Lower lobe of right lung (tissue), 2 donors: ENCODE measurements around the gene MMP17. TPM values are rescaled to one million over a fixed set of nuclear protein-coding genes. Genes with fewer than 3 reads are reported as not detected.
A peak's percentile ranks its signal among the peaks of the same experiment; 100 is the strongest.

ENCODE experiments used
- ATAC-seq, 2 donors: fragments of 200-7000 bp; cut with Tn5 transposase; one replicate each; pipeline ENCODE4 v1.9.1; 2020 to 2022; ENCODE audit warnings: mild to moderate bottlenecking in 2 of 2, moderate library complexity in 2 of 2
- DNase-seq: peaks from one replicate; pipeline ENCODE4 v3.0.0-alpha.2; 2020
- H3K27ac ChIP-seq: fragments of 200-600 bp; one replicate; pipeline ENCODE4 v1.8.0; 2022
- H3K27me3 ChIP-seq: fragments of 200-600 bp; one replicate; pipeline ENCODE4 v1.8.0; 2022; ENCODE audit warnings: low read depth
- H3K36me3 ChIP-seq: fragments of 200-600 bp; one replicate; pipeline ENCODE4 v1.8.0; 2022; ENCODE audit warnings: mild to moderate bottlenecking
- H3K4me1 ChIP-seq: fragments of 200-600 bp; one replicate; pipeline ENCODE4 v1.8.0; 2022
- H3K4me3 ChIP-seq: fragments of 200-600 bp; one replicate; pipeline ENCODE4 v1.8.0; 2022; ENCODE audit warnings: mild to moderate bottlenecking
- H3K9me3 ChIP-seq: fragments of 200-600 bp; one replicate; pipeline ENCODE4 v1.8.0; 2022
- intact Hi-C: fragments of 100-400 bp; cut with DNase I; formaldehyde crosslinking; loops from one replicate; pipeline ENCODE4 v1.11.0; 2022
- total RNA-seq: library from RNA; stranded (reverse); fragmentation: NEBNext Ultra II Directional; extraction: Animal tissue kit (Norgen Biotek cat#: 25700); gene quantifications from one replicate; pipeline ENCODE4 v1.2.1, GENCODE V29; 2021
- TF ChIP-seq, protein P1 (sequence below): fragments of 200-600 bp; IDR thresholded peaks from one replicate; pipeline ENCODE4 v1.8.0; 2022; ENCODE audit warnings: antibody characterized with exemption, mild to moderate bottlenecking
- donor health status: DM: no; HTN: yes; CAD: no; lungs with severe emphysema.

MMP17 gene
- total RNA-seq, 1 donor from 2014 or later, result 2.5 TPM

DNA sequence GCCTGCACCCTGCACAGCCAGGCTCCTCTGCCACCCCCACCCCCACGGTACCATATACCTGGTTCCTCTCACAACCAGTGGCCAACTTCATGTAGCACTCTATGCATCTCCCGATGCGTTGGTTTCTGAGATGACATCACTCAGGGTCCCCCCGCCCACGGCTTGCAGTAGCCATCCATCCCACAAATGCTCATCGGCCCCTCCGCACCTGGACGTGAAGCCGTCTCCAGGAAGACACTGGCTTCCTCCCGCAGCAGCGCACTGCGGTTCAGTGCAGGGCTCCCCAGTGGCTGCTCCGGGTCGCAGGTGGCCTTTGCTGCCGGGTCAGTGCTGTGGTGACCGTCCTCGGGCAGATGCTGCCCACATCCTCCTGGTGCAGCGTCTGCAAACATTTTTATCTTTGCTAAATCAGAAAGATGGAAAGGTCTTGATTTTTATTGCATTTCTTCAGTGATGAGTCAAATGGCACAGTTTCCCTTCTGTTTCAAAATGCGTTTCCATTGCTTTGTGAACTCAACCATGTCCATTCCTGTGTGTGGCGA lies 27.5 kb upstream of the MMP17 start:
- no peak overlapping the region for H3K27ac ChIP-seq
- intact Hi-C loops, result no loop called here
- DNase-seq, result no peak
- H3K4me3 ChIP-seq, result no peak overlapping the region
- ATAC-seq, result no peak
- H3K4me1 ChIP-seq, result peaks cover 9% of the 10 kb centered on the region
- H3K9me3 ChIP-seq, result no peaks in the 10 kb centered on the region
- peaks cover 53% of the 10 kb centered on the region for H3K36me3 ChIP-seq
- no peaks in the 10 kb centered on the region for H3K27me3 ChIP-seq
- TF ChIP-seq, protein P1, sequence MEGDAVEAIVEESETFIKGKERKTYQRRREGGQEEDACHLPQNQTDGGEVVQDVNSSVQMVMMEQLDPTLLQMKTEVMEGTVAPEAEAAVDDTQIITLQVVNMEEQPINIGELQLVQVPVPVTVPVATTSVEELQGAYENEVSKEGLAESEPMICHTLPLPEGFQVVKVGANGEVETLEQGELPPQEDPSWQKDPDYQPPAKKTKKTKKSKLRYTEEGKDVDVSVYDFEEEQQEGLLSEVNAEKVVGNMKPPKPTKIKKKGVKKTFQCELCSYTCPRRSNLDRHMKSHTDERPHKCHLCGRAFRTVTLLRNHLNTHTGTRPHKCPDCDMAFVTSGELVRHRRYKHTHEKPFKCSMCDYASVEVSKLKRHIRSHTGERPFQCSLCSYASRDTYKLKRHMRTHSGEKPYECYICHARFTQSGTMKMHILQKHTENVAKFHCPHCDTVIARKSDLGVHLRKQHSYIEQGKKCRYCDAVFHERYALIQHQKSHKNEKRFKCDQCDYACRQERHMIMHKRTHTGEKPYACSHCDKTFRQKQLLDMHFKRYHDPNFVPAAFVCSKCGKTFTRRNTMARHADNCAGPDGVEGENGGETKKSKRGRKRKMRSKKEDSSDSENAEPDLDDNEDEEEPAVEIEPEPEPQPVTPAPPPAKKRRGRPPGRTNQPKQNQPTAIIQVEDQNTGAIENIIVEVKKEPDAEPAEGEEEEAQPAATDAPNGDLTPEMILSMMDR, result no peak

DNA sequence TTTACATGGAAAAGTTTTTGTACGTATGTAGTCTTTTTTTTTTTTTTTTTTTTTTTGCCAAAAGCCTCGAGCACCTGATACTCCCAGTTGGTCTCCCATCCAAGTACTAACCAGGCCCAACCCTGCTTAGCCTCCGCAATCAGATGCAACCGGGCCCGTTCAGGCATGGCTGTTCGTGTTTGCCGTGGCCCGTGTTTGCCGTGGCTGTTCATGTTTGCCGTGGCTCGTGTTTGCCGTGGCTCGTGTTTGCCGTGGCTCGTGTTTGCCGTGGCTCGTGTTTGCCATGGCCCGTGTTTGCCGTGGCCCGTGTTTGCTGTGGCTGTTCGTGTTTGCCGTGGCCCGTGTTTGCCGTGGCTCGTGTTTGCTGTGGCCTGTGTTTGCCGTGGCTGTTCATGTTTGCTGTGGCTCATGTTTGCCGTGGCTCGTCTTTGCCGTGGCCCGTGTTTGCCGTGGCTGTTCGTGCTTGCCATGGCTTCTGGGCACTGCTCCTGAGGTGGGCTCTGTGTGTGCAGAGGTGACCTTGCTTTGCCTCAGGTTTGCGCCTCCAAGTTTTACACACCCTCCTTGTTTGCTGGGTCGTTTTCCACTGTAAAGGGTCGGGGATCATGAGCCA lies 26.8 kb upstream of the MMP17 start:
- H3K9me3 ChIP-seq, result no peaks in the 10 kb centered on the region
- DNase-seq (no peak), ATAC-seq (no peak)
- intact Hi-C loops, result no loop called here
- peaks cover 9% of the 10 kb centered on the region for H3K4me1 ChIP-seq
- TF ChIP-seq, protein P1, result no peak
- no peaks in the 10 kb centered on the region for H3K27me3 ChIP-seq
- no peak overlapping the region for H3K27ac ChIP-seq
- no peak overlapping the region for H3K4me3 ChIP-seq
- H3K36me3 ChIP-seq, result peaks cover 53% of the 10 kb centered on the region

DNA sequence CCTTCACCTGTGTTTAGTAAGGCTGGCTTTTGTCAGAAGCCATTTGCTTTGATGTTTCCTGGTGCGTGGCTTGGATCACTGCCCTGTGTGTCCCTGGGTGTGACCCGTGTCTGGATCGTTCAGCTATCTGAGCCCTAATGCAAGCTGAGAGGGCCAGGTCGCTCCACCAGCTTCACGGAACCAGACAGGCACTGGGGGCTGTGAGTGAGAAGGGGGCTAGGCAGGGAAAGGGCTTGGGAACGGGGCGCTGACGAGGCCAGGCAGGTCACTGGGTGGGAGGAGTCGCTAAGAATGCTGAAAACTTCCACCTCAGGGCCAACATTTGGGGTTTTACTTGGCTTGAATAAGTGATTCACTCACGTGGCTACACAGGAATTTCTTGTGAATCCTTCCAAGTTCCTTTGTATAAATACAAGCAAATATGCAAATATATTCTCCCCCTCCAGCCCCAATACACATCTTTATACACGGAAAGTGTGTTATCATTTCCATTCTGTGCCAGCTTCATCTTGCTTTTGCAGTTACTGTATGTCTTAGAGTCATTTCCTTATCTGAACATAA lies 24.2 kb upstream of the MMP17 start:
- H3K27ac ChIP-seq, result peak overlapping the region; percentile 13
- H3K4me1 ChIP-seq, result peaks cover 9% of the 10 kb centered on the region
- intact Hi-C loops, result no loop called here
- no peak overlapping the region for H3K4me3 ChIP-seq
- H3K9me3 ChIP-seq, result no peaks in the 10 kb centered on the region
- ATAC-seq, result peak; percentile 24 to 38
- no peak for DNase-seq
- no peaks in the 10 kb centered on the region for H3K27me3 ChIP-seq
- H3K36me3 ChIP-seq, result peaks cover 33% of the 10 kb centered on the region
- TF ChIP-seq, protein P1, result no peak

DNA sequence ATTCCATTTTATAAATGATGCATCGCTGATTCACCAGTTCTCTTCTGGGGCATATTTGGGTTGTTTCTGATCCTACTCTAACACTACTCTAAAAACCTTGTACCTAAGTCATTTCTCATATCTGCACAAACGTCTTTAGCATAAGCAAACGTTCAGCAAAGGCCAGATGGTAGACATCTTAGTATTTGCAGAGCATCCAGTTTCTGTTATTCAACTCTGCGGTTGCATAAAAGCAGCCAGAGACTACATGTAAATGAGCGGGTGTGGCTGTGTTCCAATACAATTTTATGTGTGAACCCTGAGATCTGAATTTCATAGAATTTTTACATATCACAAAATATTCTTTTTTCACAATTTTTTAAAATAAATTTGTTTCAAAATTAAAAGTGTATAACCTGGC lies 22.8 kb upstream of the MMP17 start:
- H3K27me3 ChIP-seq, result no peaks in the 10 kb centered on the region

DNA sequence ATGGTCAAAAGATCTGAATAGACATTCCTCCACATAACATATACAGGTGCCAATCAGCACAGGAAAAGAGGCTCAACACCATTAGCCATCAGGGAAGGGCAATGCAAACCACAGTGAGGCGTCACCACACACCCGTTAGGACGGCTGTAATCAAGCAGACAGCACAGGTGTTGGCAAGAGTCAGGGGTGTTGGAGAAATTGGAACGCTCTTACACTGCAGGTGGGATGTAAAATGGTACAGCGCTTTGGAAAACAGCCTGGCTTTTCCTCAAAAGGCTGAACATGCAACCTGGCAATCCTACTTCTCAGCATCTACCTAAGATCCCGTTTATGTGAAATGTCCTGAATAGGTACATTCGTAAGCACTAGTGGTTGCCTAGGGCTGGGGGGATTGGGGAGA lies 21.5 kb upstream of the MMP17 start:
- DNase-seq, result peak; percentile 4
- TF ChIP-seq, protein P1, result no peak
- ATAC-seq, result no peak
- Histone ChIP-seq H3K36me3 (peaks cover 13% of the 10 kb centered on the region), H3K4me1 (peaks cover 9% of the 10 kb centered on the region), H3K9me3 (no peaks in the 10 kb centered on the region), H3K27me3 (no peaks in the 10 kb centered on the region), H3K27ac (no peak overlapping the region), H3K4me3 (no peak overlapping the region)
- intact Hi-C loops, result no loop called here

More for the DNA sequence above, 22.8 kb upstream of the MMP17 start:
- Histone ChIP-seq H3K4me1 (peaks cover 9% of the 10 kb centered on the region), H3K27ac (no peak overlapping the region), H3K9me3 (no peaks in the 10 kb centered on the region), H3K4me3 (no peak overlapping the region), H3K36me3 (peaks cover 19% of the 10 kb centered on the region)
- intact Hi-C loops, result no loop called here
- ATAC-seq (no peak), DNase-seq (no peak)
- TF ChIP-seq, protein P1, result no peak
